AG20443 (cell line): Measurements from ENCODE around the gene SMIM27.
"Not testable (repeated sequence)": the region's sequence is repeated elsewhere in the genome, so short reads cannot be mapped to it uniquely, and the experiment has no call there.

ENCODE experiments used
- DNase-seq: peaks from one replicate; pipeline ENCODE4 v3.0.0; 2012; ENCODE audit warnings: low spot score, mixed read lengths

The SMIM27 gene, protein sequence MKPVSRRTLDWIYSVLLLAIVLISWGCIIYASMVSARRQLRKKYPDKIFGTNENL

DNA sequence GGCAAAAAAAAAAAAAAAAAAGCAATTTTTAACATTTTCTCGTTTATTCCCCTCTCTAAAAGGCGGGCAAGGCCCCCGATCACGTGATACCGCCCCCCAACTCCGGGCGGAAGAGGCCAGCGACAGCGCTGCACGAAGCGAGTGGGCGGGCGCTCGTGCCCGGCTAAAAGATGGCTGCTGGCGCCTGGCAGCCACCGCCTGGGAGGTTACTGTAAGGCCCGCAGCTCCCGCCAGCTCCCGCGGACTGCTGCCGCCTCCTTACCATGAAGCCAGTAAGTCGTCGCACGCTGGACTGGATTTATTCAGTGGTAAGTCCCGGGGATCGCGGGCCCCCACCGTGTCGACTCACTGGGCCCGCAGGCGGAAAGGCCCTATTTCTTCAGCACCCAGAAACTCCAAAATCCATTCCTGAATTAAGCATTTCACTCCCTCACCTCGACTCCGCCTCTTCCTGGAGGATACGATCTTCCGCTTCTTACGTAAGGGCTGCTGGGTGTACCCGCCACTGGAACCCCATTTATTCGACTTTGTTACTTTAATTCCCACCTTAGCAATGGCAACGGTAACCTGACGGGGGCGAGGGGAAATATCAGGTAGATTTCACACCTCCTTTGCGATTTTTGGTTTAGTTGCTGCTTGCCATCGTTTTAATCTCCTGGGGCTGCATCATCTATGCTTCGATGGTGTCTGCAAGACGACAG, at the start of gene SMIM27, which contains the start of gene TOPORS:
TSS of gene SMIM27 (plus strand) at position 156 of the 701 bp plus-strand sequence. CDS start at position 264, 108 bp downstream.
TSS of gene TOPORS (minus strand) at position 415 of the 701 bp plus-strand sequence. CDS start at position 265, 150 bp downstream.
- peak; percentile 94 for DNase-seq

DNA sequence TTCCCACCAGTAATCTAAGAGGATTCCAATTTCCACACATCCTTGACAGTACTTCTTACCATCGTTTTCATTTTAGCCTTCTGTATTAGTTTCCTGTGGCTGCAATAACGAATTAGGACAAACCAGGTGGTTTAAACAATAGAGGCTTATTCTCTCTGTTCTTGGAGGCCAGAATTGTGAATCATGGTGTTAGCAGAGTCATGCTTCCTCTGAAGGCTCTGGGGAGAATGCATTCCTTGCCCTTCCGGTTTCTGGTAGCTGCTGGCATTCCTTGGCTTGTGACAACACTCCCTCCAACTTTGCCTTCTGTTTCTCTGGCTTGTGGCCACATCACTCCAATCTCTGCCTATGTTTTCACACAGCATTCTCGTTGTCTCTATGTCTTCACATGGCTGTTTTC, 49.7 kb upstream of the SMIM27 start:
- peak; percentile 14 for DNase-seq

DNA sequence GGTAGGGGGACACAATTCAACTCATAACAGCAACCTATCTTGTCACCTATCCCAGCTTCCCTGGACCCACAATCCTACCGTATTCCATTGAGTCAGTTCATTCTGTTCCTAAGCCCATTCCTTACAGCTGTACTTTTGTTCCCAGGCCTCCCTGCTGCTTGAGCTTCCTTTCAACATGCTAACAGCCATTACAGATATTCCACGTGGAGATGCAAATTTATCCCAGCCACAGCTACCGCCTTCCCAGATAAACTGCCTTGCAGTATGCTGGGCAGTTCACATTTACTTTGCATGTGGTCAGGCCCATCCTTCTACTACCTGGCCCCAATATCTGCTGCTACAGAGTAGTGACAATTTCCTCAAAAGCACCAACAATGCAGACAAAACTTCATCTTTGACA, 49.1 kb upstream of the SMIM27 start:
- DNase-seq = no peak

DNA sequence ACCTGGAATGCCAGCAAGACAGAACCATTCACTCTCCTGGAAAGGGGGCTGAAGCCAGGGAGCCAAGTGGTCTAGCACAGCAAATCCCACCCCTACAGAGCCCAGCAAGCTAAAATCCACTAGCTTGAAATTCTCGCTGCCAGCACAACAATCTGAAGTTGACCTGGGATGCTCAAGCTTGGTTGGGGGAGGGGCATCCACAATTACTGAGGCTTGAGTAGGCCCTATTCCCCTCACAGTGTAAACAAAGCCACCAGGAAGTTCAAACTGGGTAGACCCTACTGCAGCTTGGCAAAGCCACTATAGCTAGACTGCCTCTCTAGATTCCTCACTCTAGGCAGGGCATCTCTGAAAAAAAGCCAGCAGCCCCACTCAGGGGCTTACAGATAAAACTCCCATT, 43.4 kb upstream of the SMIM27 start:
- no peak for DNase-seq

DNA sequence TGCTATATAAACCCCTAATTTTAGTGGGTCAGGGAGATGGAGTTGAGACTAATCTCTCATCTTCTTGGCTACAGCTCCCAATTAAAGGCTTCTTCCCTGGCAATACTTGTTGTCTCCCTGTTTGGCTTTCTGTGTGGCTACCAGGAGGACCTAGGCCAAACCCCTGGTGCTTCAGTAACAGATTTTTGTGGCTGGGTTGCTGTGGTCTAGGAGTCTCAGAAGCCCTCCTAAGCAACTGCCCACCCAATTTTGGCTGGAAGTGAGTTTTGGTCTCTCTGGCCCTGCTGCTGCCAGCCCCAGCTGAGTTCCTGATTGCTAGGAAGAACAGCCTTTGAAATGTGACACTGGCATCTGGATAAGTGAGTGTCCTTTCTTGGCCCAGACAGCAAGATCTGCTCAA, 35.9 kb upstream of the SMIM27 start:
- no peak for DNase-seq

DNA sequence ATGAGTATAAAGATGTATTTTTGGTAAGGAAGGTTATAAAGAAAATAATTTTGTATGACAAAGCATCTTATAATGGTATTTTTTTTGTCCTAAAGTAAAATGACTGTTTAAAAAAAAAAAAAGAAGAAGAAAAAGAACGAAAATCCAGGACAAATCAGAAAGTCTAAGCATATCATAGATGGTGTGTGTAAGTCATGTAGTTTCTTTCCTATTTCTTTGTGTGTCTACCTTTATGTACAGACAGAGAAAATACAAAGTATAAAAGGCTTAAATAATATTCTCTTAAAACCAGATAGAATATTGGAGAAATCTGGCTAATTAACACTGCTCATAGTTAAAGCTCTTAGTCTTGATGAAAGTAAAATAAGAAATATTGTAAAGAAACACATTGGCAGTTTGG, 33.9 kb upstream of the SMIM27 start:
- DNase-seq = no peak

DNA sequence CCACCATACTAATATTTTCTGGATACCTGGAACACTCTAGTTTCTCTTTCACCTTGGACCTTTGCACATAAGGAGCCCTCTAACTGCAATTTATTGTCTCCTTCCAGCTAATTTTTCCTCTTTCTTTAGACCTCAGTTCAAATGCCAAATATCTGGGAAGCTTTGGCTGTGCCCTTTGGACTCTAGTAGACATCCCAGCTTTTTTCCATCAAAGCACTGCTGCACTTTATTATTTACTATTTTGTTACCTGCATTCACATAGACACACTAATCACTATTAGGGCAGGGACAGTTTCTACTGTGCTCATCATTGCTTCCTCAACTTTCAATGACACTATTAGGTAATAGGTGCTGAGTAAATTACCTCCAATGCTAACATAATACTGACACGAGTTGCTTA, 28.2 kb upstream of the SMIM27 start:
- no peak for DNase-seq

DNA sequence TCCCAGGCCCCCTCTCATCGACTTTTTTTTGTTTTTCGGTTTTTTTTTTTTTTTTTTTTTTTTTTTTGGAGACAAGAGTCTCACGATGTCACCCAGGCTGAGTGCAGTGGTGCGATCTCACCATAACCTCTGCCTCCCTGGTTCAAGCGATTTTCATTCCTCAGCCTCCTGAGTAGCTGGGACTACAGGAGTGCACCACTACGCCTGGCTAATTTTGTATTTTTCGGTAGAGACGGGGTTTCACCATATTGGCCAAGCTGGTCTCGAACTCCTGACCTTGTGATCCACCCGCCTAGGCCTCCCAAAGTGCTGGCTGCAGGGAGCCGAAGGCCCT, 27.6 kb upstream of the SMIM27 start:
- not testable (repeated sequence) for DNase-seq

DNA sequence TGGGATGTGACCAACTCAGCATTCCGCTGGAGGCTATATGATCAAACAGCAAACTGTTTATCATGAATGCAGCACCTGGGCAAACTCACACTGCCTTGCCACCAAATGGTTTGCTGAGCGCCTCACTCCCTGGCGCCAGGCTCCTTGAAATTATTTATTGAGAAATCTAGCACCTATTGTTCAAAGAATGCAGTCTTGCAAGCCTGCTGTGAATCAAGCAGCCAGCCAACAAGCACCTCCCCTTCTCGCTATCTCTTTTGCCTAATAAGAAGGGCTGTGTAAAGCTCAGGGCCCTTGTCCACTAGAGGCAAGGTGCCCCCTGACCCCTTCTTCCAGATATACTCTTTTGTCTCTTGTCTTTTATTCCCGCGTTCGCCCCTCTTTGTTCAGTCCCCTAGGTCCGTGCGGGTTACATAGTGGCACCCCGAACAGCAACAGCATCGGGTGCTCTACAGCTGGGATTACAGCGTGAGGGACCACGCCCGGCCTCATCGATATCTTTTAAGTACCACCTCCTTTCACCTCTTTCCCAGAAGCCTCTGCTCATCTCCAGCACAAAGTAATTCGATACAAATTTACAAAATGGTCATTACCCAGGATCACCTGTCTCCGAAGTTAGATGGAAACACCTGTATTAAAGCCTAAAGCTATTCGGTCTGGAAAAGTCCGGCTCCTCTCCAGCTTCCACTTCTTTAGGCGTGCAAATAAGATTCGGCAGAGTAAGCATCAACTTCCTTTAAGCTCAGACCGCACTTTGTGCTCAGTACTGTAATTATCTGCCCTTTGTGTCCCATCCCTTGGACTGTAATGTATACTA, 27.0 kb upstream of the SMIM27 start:
- DNase-seq = no peak

DNA sequence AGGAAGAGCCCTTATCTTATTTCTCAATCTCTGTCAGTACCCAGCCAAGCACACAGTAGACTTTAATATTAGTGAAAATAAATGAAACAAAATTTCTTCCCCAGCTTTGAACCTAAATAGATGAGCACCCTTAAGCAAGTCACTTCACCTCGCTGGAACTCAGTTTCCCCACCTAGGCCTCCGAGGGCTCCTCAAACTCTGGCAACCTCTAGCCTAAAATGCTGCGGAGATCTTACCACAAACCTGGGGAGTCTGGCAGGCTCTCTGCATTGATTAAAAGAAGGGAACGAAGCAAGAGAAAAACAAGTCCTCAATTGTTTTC, 26.5 kb upstream of the SMIM27 start:
- no peak for DNase-seq

DNA sequence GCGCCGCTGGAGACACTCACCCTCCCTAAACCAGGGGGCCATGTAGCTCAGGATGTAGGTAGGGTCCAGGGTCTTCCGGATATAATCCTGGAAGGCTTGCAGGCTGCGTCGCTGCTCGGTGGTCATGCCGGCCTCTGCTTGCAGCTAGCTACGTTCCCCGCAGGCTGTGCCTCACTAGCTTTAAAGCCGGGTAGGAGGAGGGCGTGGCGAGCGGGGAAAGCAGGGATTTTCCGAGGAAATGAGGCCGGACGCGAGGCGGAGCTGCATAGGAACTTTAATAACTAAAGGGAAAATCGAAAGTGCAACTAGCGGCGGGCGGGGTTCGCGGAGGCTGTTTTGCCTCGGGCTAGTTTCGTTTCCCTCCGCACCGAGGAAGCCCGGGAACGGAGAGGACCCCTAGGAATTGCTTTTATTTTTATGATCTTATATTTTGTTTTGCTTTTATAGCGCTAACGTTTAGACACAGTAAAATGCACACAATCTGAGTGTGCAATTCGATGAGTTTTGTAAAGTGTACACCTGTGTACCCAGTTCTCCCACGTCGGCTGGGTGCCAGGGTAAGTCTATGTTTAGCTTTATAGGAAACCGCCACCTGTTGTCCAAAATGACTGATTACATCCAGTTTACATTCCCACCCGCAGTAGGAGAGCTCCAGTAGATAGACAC, 26.0 kb upstream of the SMIM27 start, which contains the start of gene RIGI:
TSS of gene RIGI (minus strand) at position 156 of the 666 bp plus-strand sequence. CDS start at position 126, 30 bp downstream.
- peak; percentile 92 for DNase-seq

DNA sequence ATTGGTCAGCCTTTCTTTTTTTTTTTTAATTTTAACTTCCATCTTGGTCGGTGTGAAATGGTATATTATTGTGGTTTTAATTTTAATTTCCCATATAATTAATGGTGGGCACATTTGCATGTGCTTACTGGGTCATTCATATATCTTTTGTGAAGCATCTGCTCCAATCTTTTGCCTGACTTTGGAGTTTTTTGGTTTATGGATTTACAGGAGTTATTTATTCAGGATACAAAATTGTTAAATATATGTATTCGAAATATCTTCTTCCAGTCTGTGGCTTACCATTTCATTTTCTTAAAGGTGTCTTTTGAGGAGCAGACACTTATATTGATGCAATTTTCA, 25.4 kb upstream of the SMIM27 start:
- DNase-seq = no peak

DNA sequence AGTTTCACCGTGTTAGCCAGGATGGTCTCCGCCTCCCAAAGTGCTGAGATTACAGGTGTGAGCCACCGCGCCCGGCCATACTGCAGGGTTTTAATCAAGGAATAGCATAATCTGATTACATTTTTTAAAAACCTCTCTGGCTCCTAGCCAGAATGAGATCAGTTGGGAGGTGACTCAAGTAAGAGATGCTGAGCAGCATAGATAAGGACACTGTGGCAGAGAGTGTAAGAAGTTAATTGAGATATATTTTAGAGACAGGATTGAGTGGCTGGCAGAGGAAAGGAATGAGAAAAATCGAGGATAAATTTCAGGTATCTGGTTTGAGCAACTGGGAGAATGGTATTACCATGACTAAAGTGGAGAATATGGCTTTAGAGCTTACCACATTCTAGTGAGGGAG, 18.8 kb upstream of the SMIM27 start:
- DNase-seq = no peak

DNA sequence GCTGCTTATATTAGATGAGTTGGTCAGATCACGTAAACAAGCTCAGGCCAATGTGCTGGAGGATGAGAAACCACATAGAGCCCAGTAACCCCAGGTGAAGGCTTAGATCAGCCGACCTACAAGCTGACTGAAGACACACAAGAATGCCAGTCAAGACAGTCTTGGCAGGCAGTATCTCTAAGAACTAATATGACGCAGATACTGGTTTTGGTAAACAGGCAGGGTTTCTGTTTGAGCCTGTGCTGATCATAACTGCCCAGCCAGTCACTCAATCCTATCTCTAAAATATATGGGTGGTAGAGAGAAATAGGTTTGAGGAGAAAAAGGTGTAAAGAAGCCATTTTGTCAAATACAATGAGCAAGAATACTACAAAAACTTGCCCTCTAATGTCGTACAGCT, 18.3 kb upstream of the SMIM27 start:
- no peak for DNase-seq

DNA sequence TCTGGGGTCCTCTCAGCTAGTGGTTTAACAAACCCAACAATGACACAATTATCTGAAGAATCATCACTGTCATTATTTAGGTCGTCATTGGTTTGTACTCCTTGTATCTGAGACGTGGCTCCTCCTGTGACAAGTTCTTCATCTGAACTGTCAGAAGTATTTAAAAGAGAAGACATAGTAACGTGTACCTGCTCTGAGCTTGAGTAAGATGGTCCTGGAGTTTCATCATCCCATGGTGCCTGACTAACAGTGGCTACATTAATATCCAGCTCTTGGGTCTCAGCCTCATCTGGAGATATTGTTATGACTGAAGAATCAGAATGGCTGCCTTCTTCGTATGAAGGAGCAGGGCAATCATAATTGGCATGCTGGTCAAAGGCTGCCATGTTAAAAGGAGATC, 9.1 kb upstream of the SMIM27 start:
- no peak for DNase-seq

DNA sequence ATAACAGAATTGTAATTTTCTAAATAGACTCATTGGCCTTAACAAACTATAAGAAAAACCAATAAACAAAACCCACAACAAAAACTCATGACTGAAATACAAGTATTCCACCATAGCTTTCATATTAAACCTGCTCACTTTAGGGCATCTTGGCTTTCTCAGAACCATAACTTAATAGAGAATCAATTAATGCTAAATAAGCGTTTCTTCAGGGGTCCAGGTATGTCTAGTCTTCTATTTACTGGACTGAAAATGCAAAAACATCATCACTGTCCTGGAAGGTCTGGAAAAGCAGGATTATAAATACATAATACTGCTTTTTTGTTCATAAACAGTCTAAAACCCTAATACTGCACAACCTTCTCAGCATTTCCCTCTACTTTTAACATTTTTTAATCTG, 6.2 kb upstream of the SMIM27 start:
- no peak for DNase-seq

DNA sequence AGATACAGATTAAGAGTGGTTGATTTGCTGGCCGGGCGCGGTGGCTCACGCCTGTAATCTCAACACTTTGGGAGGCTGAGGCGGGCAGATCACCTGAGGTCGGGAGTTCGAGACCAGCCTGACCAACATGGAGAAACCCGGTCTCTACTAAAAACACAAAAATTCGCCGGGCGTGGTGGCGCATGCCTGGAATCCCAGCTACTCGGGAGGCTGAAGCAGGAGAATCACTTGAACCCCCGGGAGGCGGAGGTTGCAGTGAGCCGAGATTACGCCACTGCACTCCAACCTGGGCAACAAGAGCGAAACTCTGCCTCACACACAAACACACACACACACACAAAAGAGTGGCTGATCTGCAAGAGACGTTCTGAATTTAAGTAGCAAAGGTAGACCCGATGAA, 3.9 kb upstream of the SMIM27 start:
- DNase-seq = not testable (repeated sequence)

DNA sequence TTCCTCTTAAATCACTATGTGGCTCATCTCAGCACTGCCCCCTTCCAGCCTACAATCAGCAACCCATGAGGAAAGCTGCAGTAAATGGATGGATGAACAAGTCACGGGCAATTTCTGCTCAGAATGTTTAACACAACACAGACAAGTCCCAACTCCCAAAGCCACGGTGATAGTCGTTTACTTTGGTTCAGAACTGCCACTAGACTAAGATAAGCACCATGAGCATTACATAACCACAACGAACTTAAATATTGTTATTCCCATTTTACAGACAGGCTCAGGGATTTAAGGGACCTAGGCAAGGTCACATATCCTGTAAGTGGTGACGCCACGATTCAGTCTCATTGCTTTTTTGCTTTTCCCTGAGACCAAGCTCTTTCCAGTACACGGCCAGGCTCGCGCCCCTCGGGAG, 2.0 kb upstream of the SMIM27 start:
- DNase-seq = peak; percentile 18

DNA sequence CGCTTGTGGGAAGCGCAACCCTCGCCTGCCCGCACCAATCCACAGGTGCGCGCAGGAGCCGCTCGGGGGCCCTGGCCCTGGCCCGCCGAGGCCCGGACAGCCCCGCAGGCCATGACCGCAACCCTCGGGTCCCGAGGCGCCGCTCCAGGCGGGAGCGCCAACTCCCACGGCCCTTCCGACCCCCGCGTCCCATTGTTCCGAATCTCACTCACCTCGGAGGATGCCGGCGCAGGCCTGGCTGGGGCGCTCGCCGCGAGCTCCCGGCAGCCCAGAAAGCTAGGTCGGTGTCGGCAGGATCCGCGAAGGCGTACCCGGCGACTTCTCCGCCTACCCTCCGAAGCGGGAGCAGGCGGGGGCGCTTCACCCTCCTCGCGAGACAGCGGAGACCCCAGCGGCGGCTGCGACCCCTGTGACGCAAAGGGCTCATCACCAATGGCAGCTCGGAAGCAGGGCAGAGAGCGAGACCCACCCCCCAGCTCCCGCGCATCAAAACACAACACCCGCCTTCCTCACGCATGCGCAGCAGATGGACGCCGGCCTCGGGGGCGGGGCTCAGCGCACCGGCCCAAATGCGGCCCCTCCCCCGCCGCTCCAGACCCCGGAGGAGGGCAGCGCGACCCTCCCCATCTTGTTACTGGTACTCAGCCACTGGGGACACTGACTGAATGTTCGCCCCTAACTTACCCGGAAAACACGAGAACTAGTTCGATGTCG, 1.4 kb upstream of the SMIM27 start:
- peak; percentile 99 for DNase-seq

DNA sequence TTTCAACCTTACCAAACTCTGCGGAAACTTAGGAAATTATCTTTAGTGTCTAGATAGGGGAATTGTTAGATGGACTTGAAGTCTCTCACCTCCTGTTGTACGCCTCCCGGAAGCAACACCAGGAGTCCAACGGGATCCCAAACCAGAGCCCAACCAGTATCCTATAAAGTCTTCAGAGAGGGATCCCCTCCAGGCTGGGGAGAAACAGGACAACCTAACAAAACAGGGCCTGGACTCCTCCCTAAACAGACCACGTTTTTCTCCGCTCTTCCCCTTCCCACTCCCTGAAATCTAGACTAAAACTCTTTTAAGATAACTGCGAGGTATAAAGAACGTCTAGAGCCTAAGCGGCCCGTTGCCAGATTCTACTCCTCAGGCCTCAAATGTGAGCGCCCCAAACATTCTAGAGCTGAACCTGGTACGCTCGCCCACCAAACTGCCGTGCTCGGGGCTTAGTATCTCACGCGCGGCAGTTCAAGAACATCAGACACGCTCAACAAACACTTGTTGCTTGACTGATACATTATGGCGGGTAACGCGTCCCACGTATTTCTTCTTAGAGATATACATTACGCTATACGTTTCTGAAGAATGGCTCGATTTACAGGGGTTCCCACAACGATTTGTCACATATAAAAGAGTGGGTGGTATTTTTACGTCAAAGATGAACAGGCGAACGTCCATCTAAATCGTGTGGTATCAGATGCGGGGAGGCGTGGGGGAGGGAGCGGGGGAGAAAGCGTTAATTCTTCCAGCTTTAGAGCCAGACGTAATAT, 663 bp upstream of the SMIM27 start:
- DNase-seq = peak; percentile 37

DNA sequence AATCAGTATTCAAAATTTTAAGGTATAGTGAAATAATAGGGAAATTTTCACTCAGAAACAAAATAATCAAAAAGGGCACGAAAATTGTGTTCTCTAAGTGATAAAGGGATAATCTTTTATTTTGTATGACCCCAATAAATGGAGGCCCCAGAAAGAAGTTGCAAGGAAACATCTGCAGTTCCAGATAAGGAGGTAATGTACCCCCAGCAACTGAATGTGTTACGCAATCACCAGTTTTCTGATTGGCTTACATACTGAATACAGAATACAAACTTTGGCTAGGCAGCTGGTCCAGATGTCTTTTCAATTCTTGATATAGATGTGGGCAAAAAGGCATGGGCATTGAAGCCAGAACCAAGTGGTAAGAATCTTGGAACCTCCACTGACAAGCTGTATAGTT, 2.0 kb downstream of the SMIM27 start:
- no peak for DNase-seq

DNA sequence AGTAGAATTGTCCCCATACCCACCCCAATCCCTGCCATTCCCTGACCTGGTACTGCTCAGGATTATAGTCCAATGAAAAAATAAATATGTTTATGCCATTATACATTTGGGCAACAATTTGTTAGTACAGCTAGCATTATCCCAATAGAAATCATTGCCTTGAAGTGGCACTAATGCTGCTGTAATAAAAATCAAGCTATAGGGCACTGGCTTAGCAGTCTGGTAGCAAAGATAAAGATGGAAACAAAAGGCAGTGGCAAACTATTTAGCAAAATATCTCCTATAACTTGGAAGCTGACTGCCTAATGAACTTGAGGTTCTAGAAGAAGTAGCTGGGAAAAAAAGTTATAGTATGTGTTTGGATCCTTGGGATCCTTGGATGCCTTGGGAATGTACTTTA, 2.5 kb downstream of the SMIM27 start:
- DNase-seq = no peak
